HL-60 (cell line): ENCODE data around the gene PAFAH1B2.

Source experiments
- CTCF ChIP-seq: IDR thresholded peaks from one replicate; pipeline ENCODE4 v1.5.1; 2011; ENCODE audit warnings: low read length, control low read depth, inconsistent platforms; ENCODE audit not compliant: insufficient read depth
- GABPA ChIP-seq: IDR thresholded peaks from 2 replicates; pipeline ENCODE4 v1.6.1; 2012; ENCODE audit warnings: low read depth
- POLR2AphosphoS5 ChIP-seq: IDR thresholded peaks from 2 replicates; pipeline ENCODE4 v1.6.1; 2012; ENCODE audit warnings: low read depth

- TF ChIP-seq CTCF (no peak), GABPA (no peak), POLR2AphosphoS5 (no peak)
Observed at GRCh38 chr11:117221775-117222517, 77.9 kb downstream of the PAFAH1B2 start.
